ENCODE results near the gene C4A. TPM values are rescaled to one million over a fixed set of nuclear protein-coding genes. Genes with fewer than 3 reads are reported as not detected.

The C4A gene
- total RNA-seq, 1 experiment from 2014 or later, result 1.5 TPM

DNA sequence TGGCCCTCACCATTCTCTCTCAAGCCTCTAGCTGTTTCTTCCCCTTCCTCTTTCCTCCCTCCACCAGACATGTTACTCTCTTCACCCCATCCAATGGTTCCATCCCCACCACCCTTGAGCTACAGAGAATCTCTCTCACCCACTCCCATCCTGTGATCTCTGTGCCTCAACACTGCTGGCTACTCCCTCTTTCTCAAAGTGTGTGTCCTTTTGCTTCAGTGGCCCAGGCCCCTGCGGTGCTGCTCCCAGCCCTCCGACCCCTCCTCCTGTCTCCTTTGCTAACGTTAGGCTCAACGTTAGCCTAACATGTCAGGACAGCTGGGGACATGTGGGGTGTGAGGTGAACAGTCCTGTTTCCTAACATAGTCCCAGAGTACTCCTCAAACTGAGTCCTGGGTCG, 29.0 kb upstream of the C4A start:
- Histone ChIP-seq H3K9me3 (no peaks in the 10 kb centered on the region), H3K4me1 (peaks cover 8% of the 10 kb centered on the region), H3K27me3 (replicated peaks; ENCODE audit: control insufficient read depth, insufficient read depth, low read length) (no peaks in the 10 kb centered on the region), H3K4me3 (ENCODE audit: low read depth, low read length) (no peak overlapping the region), H3K36me3 (ENCODE audit: control insufficient read depth, insufficient read depth, low read length) (peaks cover 10% of the 10 kb centered on the region)
- TF ChIP-seq CTCF (IDR thresholded peaks at IDR 0.05; ENCODE audit: insufficient read depth in 1 of 2, low read depth in 1 of 2, low read length in 1 of 2, severe bottlenecking in 1 of 2, unreplicated experiment in 1 of 2), result no peak
- Mint-ChIP-seq H3K4me1 (ENCODE audit: low read depth, unreplicated experiment) (peaks cover 18% of the 10 kb centered on the region), H3K4me3 (ENCODE audit: unreplicated experiment) (no peak overlapping the region), H3K36me3 (ENCODE audit: insufficient read depth, unreplicated experiment) (peaks cover 65% of the 10 kb centered on the region), H3K27ac (ENCODE audit: unreplicated experiment) (no peak overlapping the region), H3K27me3 (ENCODE audit: insufficient read depth, unreplicated experiment) (no peaks in the 10 kb centered on the region), H3K9me3 (ENCODE audit: unreplicated experiment) (no peaks in the 10 kb centered on the region)
- no TSS peak for BruUV-seq (replicated peaks)
- POLR2A ChIA-PET, result interaction anchor here (1.2 kb wide), 1 partner anchor 32 kb away, joined by 3 read pairs; no protein-coding TSS in a partner anchor
- intact Hi-C loops (cut with micrococcal nuclease; ENCODE audit: unreplicated experiment), result loop anchor here (1.0 kb wide), 3 partner anchors 13 to 55 kb away; partner anchors contain the start of gene ZBTB12
- CTCF ChIA-PET, result interaction anchor here (0.6 to 1.8 kb wide), 13 partner anchors 10 to 90 kb away, joined by 3 to 24 read pairs (median 5); partner anchors contain the start of genes DXO, EHMT2, NEU1 and ZBTB12
- DNase-seq, result no peak

DNA sequence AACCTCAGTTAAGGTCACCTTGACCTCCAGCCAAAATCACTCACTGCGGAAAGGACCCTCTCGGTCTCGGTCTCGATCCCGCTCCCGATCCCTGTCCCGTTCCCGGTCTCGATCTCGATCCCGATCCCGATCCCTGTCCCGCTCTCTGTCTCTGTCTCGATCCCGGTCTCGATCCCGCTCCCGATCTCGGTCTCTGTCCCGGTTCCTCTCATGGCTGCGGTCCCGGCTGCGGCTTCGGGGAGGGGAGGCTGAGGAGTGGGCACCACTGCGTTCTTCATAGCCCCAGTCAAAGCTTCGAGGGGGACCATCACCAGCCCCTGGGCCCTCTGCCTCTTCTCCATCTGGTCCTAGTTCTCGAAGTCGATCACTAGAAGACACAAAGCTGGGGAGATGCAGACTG, 27.3 kb upstream of the C4A start:
- DNase-seq, result no peak

GRCh38 chr6:31956796-31957195, 25.1 kb upstream of the C4A start:
- intact Hi-C loops (cut with micrococcal nuclease; ENCODE audit: unreplicated experiment), result no loop called here
- no peak overlapping the region for H3K4me3 ChIP-seq (ENCODE audit: low read depth, low read length)
- H3K9me3 ChIP-seq, result no peaks in the 10 kb centered on the region
- peaks cover 3% of the 10 kb centered on the region; the same call in 1 of the 2 replicates for H3K4me1 ChIP-seq
- no peaks in the 10 kb centered on the region for H3K27me3 ChIP-seq (replicated peaks; ENCODE audit: control insufficient read depth, insufficient read depth, low read length)
- no TSS peak for BruUV-seq (replicated peaks)
- no peak for TF ChIP-seq CTCF (IDR thresholded peaks at IDR 0.05; ENCODE audit: insufficient read depth in 1 of 2, low read depth in 1 of 2, low read length in 1 of 2, severe bottlenecking in 1 of 2, unreplicated experiment in 1 of 2)
- Mint-ChIP-seq H3K4me1 (ENCODE audit: low read depth, unreplicated experiment) (peaks cover 26% of the 10 kb centered on the region), H3K27ac (ENCODE audit: unreplicated experiment) (no peak overlapping the region), H3K9me3 (ENCODE audit: unreplicated experiment) (no peaks in the 10 kb centered on the region), H3K36me3 (ENCODE audit: insufficient read depth, unreplicated experiment) (peaks cover 72% of the 10 kb centered on the region), H3K4me3 (ENCODE audit: unreplicated experiment) (no peak overlapping the region), H3K27me3 (ENCODE audit: insufficient read depth, unreplicated experiment) (no peaks in the 10 kb centered on the region)
- H3K36me3 ChIP-seq (ENCODE audit: control insufficient read depth, insufficient read depth, low read length), result peaks cover 13% of the 10 kb centered on the region
- ChIA-PET POLR2A (no interaction called here), CTCF (no interaction called here)
- no peak for DNase-seq

More for the DNA sequence above, 27.3 kb upstream of the C4A start:
- intact Hi-C loops (cut with micrococcal nuclease; ENCODE audit: unreplicated experiment), result no loop called here
- Mint-ChIP-seq H3K36me3 (ENCODE audit: insufficient read depth, unreplicated experiment) (peaks cover 66% of the 10 kb centered on the region), H3K9me3 (ENCODE audit: unreplicated experiment) (no peaks in the 10 kb centered on the region), H3K4me3 (ENCODE audit: unreplicated experiment) (no peak overlapping the region), H3K27me3 (ENCODE audit: insufficient read depth, unreplicated experiment) (no peaks in the 10 kb centered on the region), H3K27ac (ENCODE audit: unreplicated experiment) (no peak overlapping the region), H3K4me1 (ENCODE audit: low read depth, unreplicated experiment) (peaks cover 11% of the 10 kb centered on the region)
- no peak overlapping the region for H3K4me3 ChIP-seq (ENCODE audit: low read depth, low read length)
- no peaks in the 10 kb centered on the region for H3K9me3 ChIP-seq
- H3K27me3 ChIP-seq (replicated peaks; ENCODE audit: control insufficient read depth, insufficient read depth, low read length), result no peaks in the 10 kb centered on the region
- POLR2A ChIA-PET, result no interaction called here
- H3K4me1 ChIP-seq, result peaks cover 3% of the 10 kb centered on the region; the same call in 1 of the 2 replicates
- no TSS peak for BruUV-seq (replicated peaks)
- CTCF ChIA-PET, result no interaction called here
- peaks cover 10% of the 10 kb centered on the region for H3K36me3 ChIP-seq (ENCODE audit: control insufficient read depth, insufficient read depth, low read length)
- TF ChIP-seq CTCF (IDR thresholded peaks at IDR 0.05; ENCODE audit: insufficient read depth in 1 of 2, low read depth in 1 of 2, low read length in 1 of 2, severe bottlenecking in 1 of 2, unreplicated experiment in 1 of 2), result no peak
